Activated CD8-positive, alpha-beta memory T cell treated with anti-CD3 and anti-CD28 coated beads for 36 hours (primary cell): Measurements from ENCODE around the gene CUL4A. TPM values are rescaled to one million over a fixed set of nuclear protein-coding genes. Genes with fewer than 3 reads are reported as not detected.
"Not testable (repeated sequence)": the region's sequence is repeated elsewhere in the genome, so short reads cannot be mapped to it uniquely, and the experiment has no call there.

Experiments used
- CTCF ChIA-PET: fragments of 350-600 bp; sonication (Branson Sonifier 250); formaldehyde crosslinking; loops from one replicate; lab custom pipeline; 2021; ENCODE audit warnings: antibody characterized with exemption; lab: Charles Lee
- POLR2A ChIA-PET: fragments of 350-600 bp; sonication (Branson Sonifier 250); formaldehyde crosslinking; loops from one replicate; lab custom pipeline; 2021; ENCODE audit warnings: antibody characterized with exemption; lab: Charles Lee
- total RNA-seq, 2 experiments: library from RNA; stranded (reverse); gene quantifications; one replicate each; pipeline ENCODE4 v1.2.3, GENCODE V29; 2021

Gene CUL4A
- total RNA-seq, 2 experiments from 2014 or later: 89.8 to 90.0 TPM

GRCh38 chr13:113226873-113227450 is 17.5 kb downstream of the CUL4A start:
- CTCF ChIA-PET: no interaction called here
- POLR2A ChIA-PET: no interaction called here

- CTCF ChIA-PET: no interaction called here
- POLR2A ChIA-PET: no interaction called here
Measured at GRCh38 chr13:113229161-113229560, 19.7 kb downstream of the CUL4A start.

- CTCF ChIA-PET: no interaction called here
Measured at GRCh38 chr13:113229791-113230190, 20.4 kb downstream of the CUL4A start.

GRCh38 chr13:113231306-113232207 is 22.1 kb downstream of the CUL4A start:
- CTCF ChIA-PET: no interaction called here
- POLR2A ChIA-PET: no interaction called here

More at GRCh38 chr13:113229791-113230190, 20.4 kb downstream of the CUL4A start:
- POLR2A ChIA-PET: no interaction called here

GRCh38 chr13:113232208-113233003 is 23.0 kb downstream of the CUL4A start:
- POLR2A ChIA-PET: no interaction called here
- CTCF ChIA-PET: no interaction called here

GRCh38 chr13:113233101-113233500 is 23.7 kb downstream of the CUL4A start:
- CTCF ChIA-PET: no interaction called here
- POLR2A ChIA-PET: no interaction called here

GRCh38 chr13:113238536-113238935 is 29.1 kb downstream of the CUL4A start:
- ChIA-PET CTCF (no interaction called here), POLR2A (interaction anchor here (0.7 kb wide), 1 partner anchor 13 kb away, joined by 3 read pairs; no protein-coding TSS in a partner anchor)

GRCh38 chr13:113239357-113239756 is 29.9 kb downstream of the CUL4A start:
- ChIA-PET POLR2A (no interaction called here), CTCF (no interaction called here)

GRCh38 chr13:113239986-113240385 is 30.6 kb downstream of the CUL4A start:
- ChIA-PET POLR2A (no interaction called here), CTCF (no interaction called here)

GRCh38 chr13:113241623-113242022 is 32.2 kb downstream of the CUL4A start:
- POLR2A ChIA-PET, CTCF ChIA-PET: not testable (repeated sequence)

- CTCF ChIA-PET: no interaction called here
- POLR2A ChIA-PET: no interaction called here
Measured at GRCh38 chr13:113243847-113244246, 34.4 kb downstream of the CUL4A start.

- POLR2A ChIA-PET: no interaction called here
- CTCF ChIA-PET: no interaction called here
Measured at GRCh38 chr13:113245849-113246796, 36.7 kb downstream of the CUL4A start.

- POLR2A ChIA-PET: no interaction called here
- CTCF ChIA-PET: no interaction called here
Measured at GRCh38 chr13:113252516-113253095, 43.2 kb downstream of the CUL4A start.

GRCh38 chr13:113257908-113258307 is 48.5 kb downstream of the CUL4A start:
- POLR2A ChIA-PET, CTCF ChIA-PET: not testable (repeated sequence)

GRCh38 chr13:113258321-113259054 is 49.1 kb downstream of the CUL4A start:
- POLR2A ChIA-PET: no interaction called here
- CTCF ChIA-PET: no interaction called here

GRCh38 chr13:113260996-113261395 is 51.6 kb downstream of the CUL4A start:
- POLR2A ChIA-PET: no interaction called here
- CTCF ChIA-PET: no interaction called here

- CTCF ChIA-PET, POLR2A ChIA-PET: not testable (repeated sequence)
Measured at GRCh38 chr13:113263016-113263415, 53.6 kb downstream of the CUL4A start.
